NCI-H2227 (cell line): ENCODE data around the gene OR2V1.

Experiments
- DNase-seq: peaks from one replicate; lab custom pipeline; 2025; ENCODE audit not compliant: unreplicated experiment; lab: John Stamatoyannopoulos, UW

The OR2V1 gene

DNA sequence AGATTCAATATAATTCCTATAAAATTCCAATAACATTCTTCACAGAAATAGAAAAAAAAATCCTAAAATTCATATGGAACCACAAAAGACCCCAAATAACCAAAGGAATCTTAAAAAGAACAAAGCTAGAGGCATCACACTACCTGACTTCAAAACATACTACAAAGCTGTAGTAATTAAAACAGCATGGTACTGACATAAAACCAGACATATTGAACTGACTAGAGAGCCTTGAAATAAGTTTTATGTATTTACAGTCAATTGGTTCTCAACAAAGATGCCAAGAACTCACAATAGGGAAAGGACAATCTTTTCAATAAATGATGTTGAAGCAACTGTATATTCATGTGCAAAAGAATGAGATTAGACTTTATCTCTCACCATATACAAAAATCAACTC, 54.0 kb downstream of the OR2V1 start:
- DNase-seq: no peak
